HEK293 (cell line): Measurements from ENCODE around the gene ADAM17.

ENCODE experiments used
- CTCF ChIP-seq: fragments of 450-650 bp; formaldehyde crosslinking; IDR thresholded peaks from 2 replicates; pipeline ENCODE4 v1.5.1; 2016; ENCODE audit warnings: missing biosample characterization, missing genetic modification characterization
- MYNN ChIP-seq: fragments of 450-650 bp; formaldehyde crosslinking; IDR thresholded peaks from 2 replicates; pipeline ENCODE4 v1.5.1; 2016; ENCODE audit warnings: missing biosample characterization, missing genetic modification characterization, borderline replicate concordance
- PATZ1 ChIP-seq: fragments of 450-650 bp; formaldehyde crosslinking; IDR thresholded peaks from 2 replicates; pipeline ENCODE4 v1.5.1; 2016; ENCODE audit warnings: missing biosample characterization, missing genetic modification characterization
- PRDM1 ChIP-seq: fragments of 450-650 bp; formaldehyde crosslinking; IDR thresholded peaks from 2 replicates; pipeline ENCODE4; 2016; ENCODE audit warnings: missing biosample characterization, missing genetic modification characterization
- SALL2 ChIP-seq: fragments of 450-650 bp; formaldehyde crosslinking; IDR thresholded peaks from 2 replicates; pipeline ENCODE4 v1.5.0; 2017; ENCODE audit warnings: missing biosample characterization, mild to moderate bottlenecking, missing genetic modification characterization, borderline replicate concordance
- SP7 ChIP-seq: fragments of 450-650 bp; formaldehyde crosslinking; IDR thresholded peaks from 2 replicates; pipeline ENCODE4 v1.5.1; 2016; ENCODE audit warnings: missing biosample characterization, missing genetic modification characterization
- YY1 ChIP-seq: fragments of 450-650 bp; formaldehyde crosslinking; IDR thresholded peaks from 2 replicates; pipeline ENCODE4 v1.5.1; 2018; ENCODE audit warnings: missing biosample characterization, missing genetic modification characterization
- ZNF133 ChIP-seq: fragments of 450-650 bp; formaldehyde crosslinking; IDR thresholded peaks from 2 replicates; pipeline ENCODE4 v1.5.1; 2016; ENCODE audit warnings: missing biosample characterization, missing genetic modification characterization
- ZNF18 ChIP-seq: fragments of 450-650 bp; formaldehyde crosslinking; IDR thresholded peaks from 2 replicates; pipeline ENCODE4 v1.5.1; 2016; ENCODE audit warnings: missing biosample characterization, missing genetic modification characterization
- ZNF239 ChIP-seq: fragments of 450-650 bp; formaldehyde crosslinking; IDR thresholded peaks from 2 replicates; pipeline ENCODE4 v1.5.1; 2016; ENCODE audit warnings: missing biosample characterization, missing genetic modification characterization
- ZNF280C ChIP-seq: fragments of 450-650 bp; formaldehyde crosslinking; IDR thresholded peaks from 2 replicates; pipeline ENCODE4 v1.5.1; 2016; ENCODE audit warnings: missing biosample characterization, missing genetic modification characterization
- ZNF580 ChIP-seq: fragments of 450-650 bp; formaldehyde crosslinking; IDR thresholded peaks from 2 replicates; pipeline ENCODE4 v1.5.1; 2016; ENCODE audit warnings: missing biosample characterization, missing genetic modification characterization
- ZNF670 ChIP-seq: fragments of 450-650 bp; formaldehyde crosslinking; IDR thresholded peaks from 2 replicates; pipeline ENCODE4 v1.5.1; 2016; ENCODE audit warnings: missing biosample characterization, missing genetic modification characterization, low read depth

- TF ChIP-seq ZNF239 = no peak
- TF ChIP-seq MYNN (tag by site-specific recombination) = no peak
- no peak for TF ChIP-seq CTCF (tag by site-specific recombination)
- no peak for TF ChIP-seq SALL2 (tag by site-specific recombination)
- TF ChIP-seq ZNF133 (tag by site-specific recombination) = no peak
- no peak for TF ChIP-seq ZNF18
- TF ChIP-seq ZNF670 (tag by site-specific recombination) = no peak
- TF ChIP-seq PATZ1 (tag by site-specific recombination) = no peak
- TF ChIP-seq ZNF280C (tag by site-specific recombination) = no peak
- no peak for TF ChIP-seq ZNF580 (tag by site-specific recombination)
- TF ChIP-seq PRDM1 = no peak
- no peak for TF ChIP-seq SP7
- no peak for TF ChIP-seq YY1 (tag by site-specific recombination)
These were observed 77.7 kb downstream of the ADAM17 start for GRCh38 chr2:9477914-9478313.
